AG20443 (cell line): ENCODE results near the gene KBTBD6.
A peak's percentile ranks its signal among the peaks of the same experiment; 100 is the strongest.
"Not testable (repeated sequence)": the region's sequence is repeated elsewhere in the genome, so short reads cannot be mapped to it uniquely, and the experiment has no call there.

Source experiments
- DNase-seq: peaks from one replicate; pipeline ENCODE4 v3.0.0; 2012; ENCODE audit warnings: low spot score, mixed read lengths

KBTBD6 gene, protein sequence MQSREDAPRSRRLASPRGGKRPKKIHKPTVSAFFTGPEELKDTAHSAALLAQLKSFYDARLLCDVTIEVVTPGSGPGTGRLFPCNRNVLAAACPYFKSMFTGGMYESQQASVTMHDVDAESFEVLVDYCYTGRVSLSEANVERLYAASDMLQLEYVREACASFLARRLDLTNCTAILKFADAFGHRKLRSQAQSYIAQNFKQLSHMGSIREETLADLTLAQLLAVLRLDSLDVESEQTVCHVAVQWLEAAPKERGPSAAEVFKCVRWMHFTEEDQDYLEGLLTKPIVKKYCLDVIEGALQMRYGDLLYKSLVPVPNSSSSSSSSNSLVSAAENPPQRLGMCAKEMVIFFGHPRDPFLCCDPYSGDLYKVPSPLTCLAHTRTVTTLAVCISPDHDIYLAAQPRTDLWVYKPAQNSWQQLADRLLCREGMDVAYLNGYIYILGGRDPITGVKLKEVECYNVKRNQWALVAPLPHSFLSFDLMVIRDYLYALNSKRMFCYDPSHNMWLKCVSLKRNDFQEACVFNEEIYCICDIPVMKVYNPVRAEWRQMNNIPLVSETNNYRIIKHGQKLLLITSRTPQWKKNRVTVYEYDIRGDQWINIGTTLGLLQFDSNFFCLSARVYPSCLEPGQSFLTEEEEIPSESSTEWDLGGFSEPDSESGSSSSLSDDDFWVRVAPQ

GRCh38 chr13:41132512-41133152 is at the start of gene KBTBD6:
Gene KBTBD6, minus strand, starts transcription at chr13:41132802. Its CDS starts 291 bp downstream, at chr13:41132511.
- DNase-seq: peak; percentile 96

DNA sequence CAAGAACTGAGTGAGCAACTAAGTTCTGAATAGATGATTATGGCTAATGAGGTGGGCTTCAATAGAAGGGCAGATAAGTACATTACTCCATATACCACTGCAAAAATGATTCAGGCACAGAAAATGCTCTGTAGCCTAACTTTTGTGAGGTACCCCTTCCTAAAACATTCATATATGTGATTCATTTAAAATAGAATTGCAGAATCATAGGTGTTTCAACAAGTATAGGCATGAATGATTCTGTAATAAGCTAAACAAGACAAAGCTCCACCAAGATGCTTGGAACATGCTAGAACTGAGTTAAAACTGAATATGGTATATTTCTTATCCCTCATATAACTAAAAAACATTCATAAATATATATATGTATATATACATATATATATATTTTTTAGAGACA is 49.6 kb upstream of the KBTBD6 start:
- DNase-seq: no peak

- peak; percentile 7 for DNase-seq
Measured at GRCh38 chr13:41179593-41180250, 47.1 kb upstream of the KBTBD6 start.

GRCh38 chr13:41178040-41178439 is 45.4 kb upstream of the KBTBD6 start:
- no peak for DNase-seq

GRCh38 chr13:41177616-41178015 is 45.0 kb upstream of the KBTBD6 start:
- DNase-seq: no peak

GRCh38 chr13:41175576-41175975 is 43.0 kb upstream of the KBTBD6 start:
- not testable (repeated sequence) for DNase-seq

DNA sequence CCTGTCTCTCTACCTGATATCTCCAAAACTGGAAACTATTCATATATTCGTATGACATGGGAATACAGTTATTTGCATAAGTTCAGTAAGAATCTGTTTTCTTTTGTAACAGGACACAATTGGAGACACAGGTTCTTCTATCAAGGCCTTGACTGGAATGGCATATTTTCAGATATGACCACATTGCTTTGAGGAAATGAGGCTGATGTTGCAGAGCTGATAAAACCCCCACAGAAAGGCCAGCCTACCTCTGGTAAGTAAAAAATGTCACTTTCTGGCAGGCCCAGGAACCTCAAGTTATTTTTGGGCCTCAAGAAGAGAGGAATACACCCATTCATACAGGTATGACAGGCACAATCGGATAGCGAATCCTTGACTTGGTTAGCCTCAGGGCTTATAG is 29.5 kb upstream of the KBTBD6 start:
- DNase-seq: no peak

DNA sequence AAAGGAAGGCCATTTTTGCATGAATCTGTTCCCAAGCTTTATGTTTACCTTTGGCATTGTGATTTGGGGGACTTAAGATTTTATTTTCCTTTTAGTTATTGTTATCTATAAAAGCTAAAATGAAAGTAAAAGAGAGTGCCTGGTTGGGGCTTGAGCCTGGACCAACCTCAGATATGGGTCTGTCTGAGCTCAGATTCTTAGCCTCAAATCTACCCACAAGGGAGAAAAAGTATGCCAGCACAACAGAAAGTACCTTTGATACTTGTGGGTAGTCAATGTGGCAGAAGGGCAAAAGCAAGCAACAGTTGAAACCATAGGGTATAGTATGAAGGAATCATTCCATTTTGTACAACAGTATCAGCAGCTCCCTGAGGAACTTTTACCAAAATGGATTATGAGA is 26.6 kb upstream of the KBTBD6 start:
- DNase-seq: no peak

- DNase-seq: no peak
Measured at GRCh38 chr13:41157048-41157717, 24.6 kb upstream of the KBTBD6 start.

- DNase-seq: no peak
Measured at GRCh38 chr13:41156620-41157019, 24.0 kb upstream of the KBTBD6 start.

GRCh38 chr13:41154042-41154441 is 21.4 kb upstream of the KBTBD6 start:
- no peak for DNase-seq

GRCh38 chr13:41152005-41152404 is 19.4 kb upstream of the KBTBD6 start:
- DNase-seq: no peak

DNA sequence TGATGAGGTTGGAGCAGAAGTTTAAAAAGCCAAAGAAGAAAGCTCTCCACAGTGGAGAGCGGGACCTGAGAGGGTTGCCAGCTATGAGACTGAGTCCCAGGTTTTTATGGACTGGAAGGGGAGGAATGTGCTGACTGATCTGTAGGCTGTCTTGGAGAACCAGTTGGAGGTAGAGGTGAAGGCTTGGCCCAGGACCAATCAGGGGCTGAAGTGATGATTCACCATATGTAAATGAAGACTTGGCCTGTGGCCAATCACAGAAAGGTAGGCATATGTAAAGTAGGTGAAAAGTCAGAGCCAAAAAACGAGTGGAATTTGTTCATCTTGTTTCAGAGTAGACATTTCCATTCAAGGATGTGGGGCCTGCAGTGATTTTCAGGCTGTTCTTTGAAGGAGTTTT is 17.5 kb upstream of the KBTBD6 start:
- no peak for DNase-seq

GRCh38 chr13:41148419-41149283 is 16.0 kb upstream of the KBTBD6 start:
- DNase-seq: no peak

DNA sequence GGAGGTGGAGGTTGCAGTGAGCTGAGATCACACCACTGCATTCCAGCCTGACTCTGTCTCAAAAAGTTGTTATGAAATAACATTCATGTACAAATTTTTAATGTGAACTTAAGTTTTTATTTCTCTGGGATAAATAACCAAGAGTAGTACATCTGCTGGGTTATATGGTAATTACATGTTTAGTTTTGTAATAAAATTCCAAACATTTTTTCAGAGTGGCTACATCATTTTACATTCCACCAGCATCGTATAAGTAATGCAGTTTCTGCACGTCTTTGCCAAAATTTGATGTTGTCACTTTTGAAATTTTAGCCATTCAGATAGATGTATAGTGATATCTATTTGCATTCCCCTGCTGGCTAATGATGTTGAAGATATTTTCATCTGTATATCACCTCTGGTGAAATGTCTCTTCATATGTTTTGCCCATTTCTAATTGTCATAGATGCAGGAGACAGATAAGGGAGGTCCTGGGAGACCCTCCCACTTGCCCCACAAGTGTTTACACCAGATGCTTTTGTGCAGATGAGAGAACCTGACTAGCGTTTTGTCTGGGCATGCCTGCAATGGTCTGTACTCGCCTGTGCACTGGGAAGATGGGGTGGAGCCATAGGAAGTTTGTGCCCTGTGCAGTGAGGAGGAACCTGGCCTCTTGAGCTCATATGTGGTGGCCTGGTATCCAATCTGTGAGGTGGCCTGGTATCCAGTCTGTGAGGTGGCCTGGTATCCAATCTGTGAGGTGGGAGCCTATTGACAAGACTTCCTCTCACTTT is 12.7 kb upstream of the KBTBD6 start:
- DNase-seq: no peak

GRCh38 chr13:41144576-41144975 is 12.0 kb upstream of the KBTBD6 start:
- DNase-seq: no peak

- no peak for DNase-seq
Measured at GRCh38 chr13:41139296-41139966, 6.8 kb upstream of the KBTBD6 start.

DNA sequence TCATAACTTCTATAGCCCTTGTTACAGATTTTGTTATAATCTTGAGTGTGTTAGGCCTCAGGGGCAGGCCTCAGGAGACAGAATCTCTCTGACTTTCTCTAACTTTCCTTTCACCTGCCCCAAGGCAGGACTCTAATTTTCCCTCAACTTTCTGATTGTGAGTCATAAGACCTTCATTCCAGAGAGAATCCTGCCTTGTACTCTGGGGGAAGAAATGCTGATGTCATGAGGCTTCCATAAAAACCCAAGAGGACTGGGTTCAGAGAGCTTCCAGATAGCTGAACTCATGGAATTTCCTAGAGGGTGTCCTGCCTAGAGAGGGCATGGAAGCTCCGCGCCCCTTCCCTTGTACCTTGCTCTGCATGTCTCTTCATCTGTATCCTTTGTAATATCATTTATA is 5.3 kb upstream of the KBTBD6 start:
- DNase-seq: no peak

DNA sequence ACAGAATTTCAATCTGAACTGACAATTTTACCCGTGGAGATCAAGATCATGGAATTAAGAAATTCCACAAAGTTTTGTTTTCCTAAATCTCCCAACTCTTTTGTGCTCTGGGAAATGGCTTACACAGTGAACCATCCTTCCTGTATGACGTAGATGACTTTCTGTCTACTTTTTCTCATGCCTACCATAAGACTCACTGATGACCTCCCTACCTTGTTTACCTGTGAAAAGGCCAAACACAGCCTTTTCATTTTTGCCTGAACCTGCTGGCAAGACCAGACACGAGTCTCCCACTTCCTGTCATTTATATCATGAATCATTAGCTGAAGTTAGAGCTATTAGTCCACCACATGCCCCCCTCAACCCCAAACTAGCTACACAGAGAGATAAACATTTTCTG is 4.6 kb upstream of the KBTBD6 start:
- DNase-seq: no peak
